Measurements from ENCODE around the gene ALK.
"Not testable (repeated sequence)": the region's sequence is repeated elsewhere in the genome, so short reads cannot be mapped to it uniquely, and the experiment has no call there.

Gene ALK

DNA sequence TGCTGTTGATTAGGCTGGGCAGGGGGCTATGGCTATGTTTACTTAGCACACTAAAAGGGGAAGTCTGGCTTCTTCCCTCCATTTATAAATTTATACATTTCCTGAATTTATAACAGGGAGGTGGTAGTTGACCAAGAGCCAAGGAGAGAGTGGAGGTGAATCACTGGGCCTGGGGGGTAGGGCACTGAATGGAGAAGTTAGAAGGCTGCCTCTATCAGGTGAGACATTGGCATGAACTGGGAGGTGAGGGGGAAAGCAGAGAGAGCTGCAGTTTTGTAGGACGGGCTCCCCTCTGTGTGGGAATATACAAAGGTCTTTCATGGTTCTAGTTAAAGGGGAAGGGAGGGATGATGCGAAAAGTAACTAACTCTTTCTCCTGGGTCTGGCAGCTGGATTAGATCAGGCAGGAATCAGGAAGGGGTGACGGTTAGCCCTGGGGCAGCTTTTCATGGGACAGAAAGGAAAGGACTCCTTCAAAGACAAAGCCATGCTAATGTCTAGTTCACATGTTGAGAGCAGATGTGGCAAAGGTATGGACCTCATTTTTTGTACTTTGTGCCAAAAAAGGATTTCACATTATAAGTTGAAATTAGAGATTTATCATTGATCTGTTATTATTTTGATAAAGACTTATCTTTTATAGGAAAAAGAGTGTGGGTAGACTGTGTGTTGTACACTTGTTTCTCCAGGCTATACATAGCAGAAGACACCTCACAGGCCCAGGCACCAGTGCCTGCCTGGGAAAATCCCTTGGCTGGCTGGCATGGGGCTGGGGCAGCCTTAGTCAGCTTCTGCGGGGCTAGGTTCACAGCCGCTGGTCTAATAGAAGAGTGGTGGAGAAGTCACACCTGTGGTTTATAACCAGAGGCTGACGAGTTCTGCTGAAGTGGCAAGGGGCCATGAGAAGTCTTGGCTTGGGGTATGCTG lies 647.4 kb downstream of the ALK start:
- no peak for DNase-seq (ENCODE audit: low spot score)

- DNase-seq (ENCODE audit: low spot score), result no peak
Observed at GRCh38 chr2:29273004-29273684, 648.2 kb downstream of the ALK start.

DNA sequence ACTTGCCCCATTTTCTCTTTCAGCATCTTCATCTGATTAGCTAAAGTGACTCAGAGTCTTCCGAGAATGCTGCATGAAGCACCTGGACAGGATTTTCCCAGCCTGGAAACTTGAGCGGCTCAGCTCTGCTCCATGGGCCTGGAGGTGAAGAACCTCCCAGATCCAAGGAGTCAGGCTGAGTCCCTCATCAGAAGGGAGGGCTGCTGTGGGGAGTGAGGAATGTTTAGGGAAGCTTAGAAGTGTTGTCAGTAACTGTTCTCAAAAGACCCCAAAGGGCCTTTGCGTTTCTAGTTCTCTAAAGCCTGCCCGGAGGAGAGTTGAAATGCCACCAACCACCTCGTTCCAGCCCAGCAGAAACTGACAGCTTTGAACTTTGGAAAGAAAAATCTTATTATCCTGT lies 649.1 kb downstream of the ALK start:
- no peak for DNase-seq (ENCODE audit: low spot score)

- DNase-seq (ENCODE audit: low spot score), result no peak
Observed at GRCh38 chr2:29270701-29271121, 650.7 kb downstream of the ALK start.

- no peak for DNase-seq (ENCODE audit: low spot score)
Observed at GRCh38 chr2:29269765-29270109, 651.6 kb downstream of the ALK start.

DNA sequence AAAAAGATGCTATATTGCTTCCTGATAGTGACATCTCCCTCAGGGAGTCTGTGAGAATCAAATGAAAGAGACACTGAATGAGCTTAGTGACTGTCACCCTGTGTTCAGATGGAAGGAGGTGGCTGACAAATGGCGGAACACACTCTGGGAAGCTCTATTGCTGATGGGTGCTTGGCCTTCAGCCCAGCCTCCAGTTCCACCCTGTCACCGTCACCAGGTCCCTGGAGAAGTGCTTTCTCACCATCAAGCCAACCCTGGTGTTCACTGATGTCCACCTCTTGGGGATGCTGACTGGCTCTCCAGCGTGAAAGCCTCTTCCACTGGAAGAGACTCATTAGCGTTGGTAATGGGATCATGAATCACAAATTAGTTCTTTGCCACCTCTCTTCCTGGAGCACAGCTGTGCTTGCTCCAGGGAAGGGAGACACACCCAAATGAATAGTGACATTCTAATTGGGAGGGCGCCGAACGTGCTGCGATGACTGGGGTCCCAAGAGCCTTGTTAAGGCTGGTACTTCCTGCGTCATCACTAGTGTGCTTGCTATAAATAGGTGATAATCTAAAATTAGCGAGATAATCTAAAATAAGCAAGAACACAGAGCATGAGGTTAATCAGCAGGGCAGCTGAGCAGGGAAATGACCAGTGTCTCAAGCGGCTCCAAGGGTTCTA lies 652.2 kb downstream of the ALK start:
- no peak for DNase-seq (ENCODE audit: low spot score)

- no peak for DNase-seq (ENCODE audit: low spot score)
Observed at GRCh38 chr2:29267720-29268119, 653.7 kb downstream of the ALK start.

GRCh38 chr2:29263886-29264285 lies 657.5 kb downstream of the ALK start:
- DNase-seq (ENCODE audit: low spot score), result no peak

DNA sequence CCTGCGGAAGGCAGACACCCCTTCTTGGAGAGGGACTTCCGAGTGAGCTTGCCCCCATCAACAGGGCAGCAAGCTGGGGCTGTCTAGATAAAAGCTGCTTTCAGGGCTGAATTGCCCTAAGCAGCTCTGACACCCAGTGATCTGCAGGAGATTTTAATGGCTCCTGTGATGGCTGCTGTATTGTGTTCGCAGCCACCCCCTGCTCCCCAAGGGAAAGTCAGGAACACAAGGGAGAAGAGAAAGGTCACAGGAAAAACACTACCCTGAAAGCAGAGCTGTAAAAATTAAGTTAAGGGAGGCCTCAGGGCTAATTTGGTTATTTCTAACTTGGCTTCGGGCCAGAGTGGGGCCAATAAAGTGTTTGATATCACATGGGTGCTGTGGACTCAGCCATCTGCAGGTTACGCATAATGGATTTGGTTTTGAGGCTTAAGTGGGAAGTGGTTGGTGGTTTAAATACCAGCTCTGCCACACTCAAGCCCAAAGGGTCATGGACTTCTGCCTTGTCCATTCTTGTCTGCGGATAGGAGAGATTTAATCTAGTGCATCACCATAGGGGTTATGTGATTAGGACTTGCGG lies 658.6 kb downstream of the ALK start:
- no peak for DNase-seq (ENCODE audit: low spot score)

- no peak for DNase-seq (ENCODE audit: low spot score)
Observed at GRCh38 chr2:29261003-29261402, 660.4 kb downstream of the ALK start.

- DNase-seq (ENCODE audit: low spot score), result no peak
Observed at GRCh38 chr2:29260142-29260772, 661.1 kb downstream of the ALK start.

DNA sequence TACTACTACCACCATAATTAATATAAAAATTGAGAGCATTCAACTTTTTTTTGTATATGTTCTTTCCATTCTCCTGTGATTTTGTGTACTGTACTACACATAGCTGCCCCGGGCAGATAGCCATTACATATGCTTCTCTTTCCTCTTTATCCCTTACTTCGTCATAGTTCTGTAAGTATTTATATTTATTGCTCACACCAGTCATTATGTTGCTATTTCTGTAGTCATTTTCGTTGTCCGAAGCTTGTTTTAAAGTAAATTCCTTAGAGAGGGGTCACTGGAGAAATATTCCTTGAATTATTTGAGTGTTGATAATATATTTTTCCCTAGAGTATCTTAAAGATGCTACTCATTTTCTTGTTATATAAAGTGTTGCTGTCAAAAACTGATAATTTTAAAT lies 662.2 kb downstream of the ALK start:
- DNase-seq (ENCODE audit: low spot score), result no peak

- no peak for DNase-seq (ENCODE audit: low spot score)
Observed at GRCh38 chr2:29255004-29255403, 666.4 kb downstream of the ALK start.

DNA sequence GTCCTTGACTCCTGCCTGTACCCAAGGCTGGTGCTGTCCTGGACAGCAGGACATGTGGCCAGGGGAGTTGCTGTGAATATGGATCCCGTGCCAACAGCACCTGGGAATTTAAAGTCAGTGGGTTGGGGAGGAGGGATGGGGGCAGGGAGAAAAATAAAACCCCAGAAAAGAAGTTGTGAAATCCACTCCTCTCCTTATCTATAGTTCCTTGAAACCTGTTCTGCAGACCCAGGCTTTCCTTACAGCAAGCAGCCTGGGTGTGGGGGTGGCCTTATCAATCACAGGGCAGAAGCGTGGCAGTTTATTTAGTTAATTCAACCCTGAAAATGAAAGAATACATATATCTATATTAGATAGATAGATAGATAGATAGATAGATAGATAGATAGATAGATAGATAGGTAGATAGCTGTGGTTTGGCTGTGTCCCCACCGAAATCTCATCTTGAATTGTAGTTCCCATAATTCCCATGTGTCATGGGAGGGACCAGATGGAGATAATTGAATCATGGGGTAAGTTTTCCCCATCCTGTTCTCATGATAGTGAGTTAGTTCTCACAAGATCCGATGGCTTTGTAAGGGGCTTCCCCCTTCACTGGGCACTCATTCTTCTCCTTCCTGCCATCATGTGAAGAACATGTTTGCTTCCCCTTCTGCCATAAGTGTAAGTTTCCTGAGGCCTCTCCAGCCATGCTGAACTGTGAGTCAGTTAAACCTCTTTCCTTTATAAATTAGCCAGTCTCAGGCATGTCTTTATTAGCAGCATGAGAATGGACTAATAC lies 667.7 kb downstream of the ALK start:
- not testable (repeated sequence) for DNase-seq (ENCODE audit: low spot score)

DNA sequence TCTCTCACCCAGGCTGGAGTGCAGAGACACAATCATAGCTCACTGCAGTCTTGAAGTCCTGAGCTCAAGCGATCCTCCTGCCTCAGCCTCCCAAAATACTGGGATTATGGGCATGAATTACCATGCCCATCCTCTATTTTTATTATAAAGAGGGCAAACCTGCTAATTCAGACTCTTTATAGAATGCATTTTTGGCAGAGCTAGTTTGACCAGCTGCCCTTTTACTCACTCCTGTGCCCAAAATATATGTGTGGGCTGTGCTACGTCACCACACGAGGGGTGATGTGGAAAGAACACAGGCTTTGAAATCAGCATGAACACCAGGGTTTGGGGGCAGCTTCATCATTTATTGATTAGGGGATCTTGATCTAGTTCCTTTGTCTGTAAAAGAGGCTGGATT lies 668.4 kb downstream of the ALK start:
- DNase-seq (ENCODE audit: low spot score), result no peak

DNA sequence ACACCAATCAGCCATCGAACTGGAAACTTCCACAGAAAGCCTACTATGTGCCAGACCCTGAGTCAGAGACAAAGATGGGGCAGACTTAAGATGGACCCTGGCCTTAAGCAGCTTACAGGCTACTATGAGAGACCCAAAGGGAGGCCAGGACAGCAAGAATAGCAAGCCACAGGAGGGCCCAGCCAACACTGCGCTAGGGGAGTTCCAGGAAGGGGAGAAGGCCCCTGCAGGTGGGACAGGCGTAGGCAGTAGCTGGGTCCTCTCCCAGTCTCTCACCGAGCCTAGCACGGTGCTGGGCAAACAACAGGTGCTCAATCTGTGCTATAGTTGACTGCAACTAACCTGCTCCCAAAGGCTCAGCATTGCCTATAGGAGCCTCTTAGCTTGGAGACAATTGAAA lies 670.0 kb downstream of the ALK start:
- DNase-seq (ENCODE audit: low spot score), result no peak

DNA sequence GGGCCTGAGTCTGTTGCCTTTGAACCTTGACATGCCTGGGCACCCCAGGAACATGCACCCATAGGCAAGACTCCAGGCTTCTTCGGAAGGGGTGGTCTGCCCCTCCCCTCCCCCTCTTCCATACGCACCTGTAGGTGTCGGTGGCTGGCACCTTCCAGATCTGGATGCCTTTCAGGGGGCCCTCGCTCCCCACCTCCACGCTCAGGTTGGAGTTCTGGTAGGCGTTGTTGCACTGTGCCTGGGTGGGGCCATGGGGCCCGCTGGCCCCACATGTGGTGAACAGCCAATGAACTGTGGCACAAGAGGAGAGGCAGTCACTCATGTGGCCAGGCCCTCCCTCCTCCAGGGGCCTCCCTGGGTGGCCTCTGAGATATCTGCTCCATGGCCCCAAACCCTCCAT lies 670.4 kb downstream of the ALK start:
- no peak for DNase-seq (ENCODE audit: low spot score)

- DNase-seq (ENCODE audit: low spot score), result no peak
Observed at GRCh38 chr2:29249666-29250253, 671.6 kb downstream of the ALK start.

GRCh38 chr2:29247336-29247914 lies 674.0 kb downstream of the ALK start:
- no peak for DNase-seq (ENCODE audit: low spot score)

Measured in HuH-7.5 (cell line).